Left renal pelvis (tissue), 4 donors: ENCODE measurements around the gene MED26. TPM values are rescaled to one million over a fixed set of nuclear protein-coding genes. Genes with fewer than 3 reads are reported as not detected.
"Not testable (repeated sequence)": the region's sequence is repeated elsewhere in the genome, so short reads cannot be mapped to it uniquely, and the experiment has no call there.

Source experiments
- DNase-seq, 4 donors: peaks; one replicate each; pipeline ENCODE4 v3.0.0-alpha.2; 2013; ENCODE audit warnings: low read depth in 4 of 4, low spot score in 3 of 4
- polyA plus RNA-seq, 4 donors: library from polyadenylated mRNA; unstranded; fragments of 120-200 nt; gene quantifications; one replicate each; pipeline ENCODE4 v1.2.1, GENCODE V29; 2013; ENCODE audit not compliant: insufficient read length in 4 of 4

Gene MED26
- polyA plus RNA-seq, 4 donors, result 6.4 to 8.2 (median 7.0) TPM

- DNase-seq, result not testable (repeated sequence)
Measured at GRCh38 chr19:16651421-16652188, 23.6 kb upstream of the MED26 start.

GRCh38 chr19:16650821-16651220 lies 22.8 kb upstream of the MED26 start:
- no peak for DNase-seq

GRCh38 chr19:16649734-16650133 lies 21.7 kb upstream of the MED26 start:
- no peak for DNase-seq

GRCh38 chr19:16645140-16645539 lies 17.1 kb upstream of the MED26 start:
- DNase-seq, result no peak

GRCh38 chr19:16641695-16642094 lies 13.7 kb upstream of the MED26 start:
- no peak for DNase-seq

GRCh38 chr19:16640951-16641350 lies 12.9 kb upstream of the MED26 start:
- DNase-seq, result no peak

GRCh38 chr19:16638666-16639065 lies 10.7 kb upstream of the MED26 start:
- DNase-seq, result no peak

GRCh38 chr19:16637535-16637934 lies 9.5 kb upstream of the MED26 start:
- no peak for DNase-seq

- no peak for DNase-seq
Measured at GRCh38 chr19:16631465-16631864, 3.5 kb upstream of the MED26 start.

GRCh38 chr19:16628984-16629691 lies 1.1 kb upstream of the MED26 start:
- DNase-seq, result peak in 1 of 4 donors; percentile 29

- no peak for DNase-seq
Measured at GRCh38 chr19:16627928-16628182, 149 bp downstream of the MED26 start.

GRCh38 chr19:16627193-16627927 lies 644 bp downstream of the MED26 start:
- DNase-seq, result no peak

GRCh38 chr19:16626796-16627192 lies 1.2 kb downstream of the MED26 start:
- DNase-seq, result no peak

- no peak for DNase-seq
Measured at GRCh38 chr19:16625163-16625958, 2.6 kb downstream of the MED26 start.

- no peak for DNase-seq
Measured at GRCh38 chr19:16624236-16624635, 3.8 kb downstream of the MED26 start.

- DNase-seq, result no peak
Measured at GRCh38 chr19:16623576-16623975, 4.4 kb downstream of the MED26 start.

GRCh38 chr19:16623066-16623465 lies 4.9 kb downstream of the MED26 start:
- DNase-seq, result no peak

GRCh38 chr19:16621165-16621800 lies 6.7 kb downstream of the MED26 start:
- DNase-seq, result no peak

- no peak for DNase-seq
Measured at GRCh38 chr19:16620584-16620983, 7.4 kb downstream of the MED26 start.

- no peak for DNase-seq
Measured at GRCh38 chr19:16620018-16620417, 8.0 kb downstream of the MED26 start.
